Testis (tissue), 3 donors: Measurements from ENCODE around the gene BUD13. TPM values are rescaled to one million over a fixed set of nuclear protein-coding genes. Genes with fewer than 3 reads are reported as not detected.

Source experiments
- DNase-seq: peaks from one replicate; pipeline ENCODE4 v3.0.0-alpha.2; 2019
- H3K27ac ChIP-seq, 2 donors: fragments of 200-600 bp; sonication (generic); one replicate each; pipeline ENCODE4 v1.5.1; 2019
- H3K27me3 ChIP-seq: fragments of 200-600 bp; sonication (generic); one replicate; pipeline ENCODE4 v1.5.1; 2019
- H3K36me3 ChIP-seq: fragments of 200-600 bp; sonication (generic); one replicate; pipeline ENCODE4 v1.5.1; 2017; ENCODE audit warnings: low read depth; ENCODE audit errors: missing control alignments
- H3K4me1 ChIP-seq: fragments of 200-600 bp; sonication (generic); one replicate; pipeline ENCODE4 v1.5.1; 2019
- H3K4me3 ChIP-seq, 2 donors: fragments of 200-600 bp; sonication (generic); one replicate each; pipeline ENCODE4 v1.5.1; 2017 to 2019
- H3K9me3 ChIP-seq: fragments of 200-600 bp; sonication (generic); one replicate; pipeline ENCODE4 v1.5.1; 2017
- POLR2A ChIP-seq: fragments of 450-650 bp; IDR thresholded peaks from one replicate; pipeline ENCODE4 v1.6.1; 2017; ENCODE audit warnings: antibody characterized with exemption, mild to moderate bottlenecking, moderate library complexity
- WGBS, 2 donors: methylation state at CpG; one replicate each; pipeline ENCODE4 v1.1.5; 2018; 5-methylcytosine and 5-hydroxymethylcytosine counted together
- intact Hi-C: fragments of 100-400 bp; cut with DNase I; formaldehyde crosslinking; loops from one replicate; pipeline ENCODE4 v1.15.1; 2023; ENCODE audit warnings: low total_unique reads
- polyA plus RNA-seq: library from polyadenylated mRNA; stranded (reverse); fragments of 350-450 nt; fragmentation: Illumina TruSeq; extraction: RNeasy Lipid Tissue Mini Kit (QIAGEN cat#74804); gene quantifications from one replicate; pipeline ENCODE4 v1.2.3, GENCODE V29; 2014; ENCODE audit warnings: low read depth, low replicate concordance; ENCODE audit not compliant: insufficient read depth
- total RNA-seq, 2 donors: library from RNA; depleted of rRNA; stranded (reverse); fragments of >200 nt; gene quantifications; one replicate each; pipeline ENCODE4 v1.2.3, GENCODE V29; 2016
- TF ChIP-seq, protein P1 (sequence below), 3 experiments: fragments of 450-650 bp in 2 of 3; fragments of 200-600 bp in 1 of 3; sonication (generic) in 1 of 3; IDR thresholded peaks; one replicate each; pipeline ENCODE4 v1.5.1; 2016 to 2019; ENCODE audit warnings: antibody characterized with exemption in 3 of 3, mild to moderate bottlenecking in 2 of 3, moderate library complexity in 1 of 3

BUD13 gene
- total and polyA plus RNA-seq, 3 donors from 2014 or later, result 25.9 to 47.2 (median 32.0) TPM

- Histone ChIP-seq H3K27ac (no peak overlapping the region), H3K36me3 (no peaks in the 10 kb centered on the region), H3K27me3 (no peaks in the 10 kb centered on the region), H3K4me1 (no peaks in the 10 kb centered on the region), H3K4me3 (no peak overlapping the region), H3K9me3 (no peaks in the 10 kb centered on the region)
- no peak for DNase-seq
- intact Hi-C loops, result no loop called here
- 76 to 83% methylated on average over 8 of the region's 8 CpGs for WGBS, 2 donors
- TF ChIP-seq POLR2A, result no peak
- TF ChIP-seq, protein P1, sequence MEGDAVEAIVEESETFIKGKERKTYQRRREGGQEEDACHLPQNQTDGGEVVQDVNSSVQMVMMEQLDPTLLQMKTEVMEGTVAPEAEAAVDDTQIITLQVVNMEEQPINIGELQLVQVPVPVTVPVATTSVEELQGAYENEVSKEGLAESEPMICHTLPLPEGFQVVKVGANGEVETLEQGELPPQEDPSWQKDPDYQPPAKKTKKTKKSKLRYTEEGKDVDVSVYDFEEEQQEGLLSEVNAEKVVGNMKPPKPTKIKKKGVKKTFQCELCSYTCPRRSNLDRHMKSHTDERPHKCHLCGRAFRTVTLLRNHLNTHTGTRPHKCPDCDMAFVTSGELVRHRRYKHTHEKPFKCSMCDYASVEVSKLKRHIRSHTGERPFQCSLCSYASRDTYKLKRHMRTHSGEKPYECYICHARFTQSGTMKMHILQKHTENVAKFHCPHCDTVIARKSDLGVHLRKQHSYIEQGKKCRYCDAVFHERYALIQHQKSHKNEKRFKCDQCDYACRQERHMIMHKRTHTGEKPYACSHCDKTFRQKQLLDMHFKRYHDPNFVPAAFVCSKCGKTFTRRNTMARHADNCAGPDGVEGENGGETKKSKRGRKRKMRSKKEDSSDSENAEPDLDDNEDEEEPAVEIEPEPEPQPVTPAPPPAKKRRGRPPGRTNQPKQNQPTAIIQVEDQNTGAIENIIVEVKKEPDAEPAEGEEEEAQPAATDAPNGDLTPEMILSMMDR (IDR thresholded peaks at IDR 0.05), result no peak
These were observed 69.9 kb downstream of the BUD13 start for GRCh38 chr11:116702772-116703385.

DNA sequence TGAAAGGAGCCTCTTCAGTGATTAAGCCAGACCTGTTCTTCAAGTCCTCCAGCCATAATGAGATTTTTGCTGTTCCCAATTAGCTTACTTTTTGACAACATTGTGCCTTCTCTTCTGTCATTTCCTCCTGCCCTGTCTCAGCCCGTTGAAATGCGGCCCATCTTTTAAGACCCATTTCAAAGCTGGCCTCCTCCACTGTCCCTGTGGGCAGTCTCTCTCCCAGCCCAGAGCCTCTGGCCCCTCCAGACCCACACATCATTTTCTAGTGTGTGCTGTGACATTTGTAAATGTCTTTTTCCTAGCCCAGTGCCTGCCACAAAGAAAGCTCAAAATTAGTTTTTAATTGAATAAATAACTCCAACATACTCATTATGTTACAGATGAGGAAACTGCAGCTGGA lies 70.9 kb downstream of the BUD13 start:
- intact Hi-C loops, result no loop called here
- Histone ChIP-seq H3K4me3 (no peak overlapping the region), H3K9me3 (no peaks in the 10 kb centered on the region), H3K27me3 (no peaks in the 10 kb centered on the region), H3K36me3 (no peaks in the 10 kb centered on the region), H3K27ac (no peak overlapping the region), H3K4me1 (no peaks in the 10 kb centered on the region)
- no peak for DNase-seq
- TF ChIP-seq, protein P1 (IDR thresholded peaks at IDR 0.05), result no peak
- no peak for TF ChIP-seq POLR2A
- WGBS, 2 donors, result 85 to 87% methylated on average over 2 of the region's 2 CpGs

- intact Hi-C loops, result no loop called here
- H3K4me1 ChIP-seq, result no peaks in the 10 kb centered on the region
- 83 to 94% methylated on average over 2 to 7 of the region's 7 CpGs for WGBS, 2 donors
- H3K4me3 ChIP-seq, result no peak overlapping the region
- H3K9me3 ChIP-seq, result no peaks in the 10 kb centered on the region
- no peaks in the 10 kb centered on the region for H3K36me3 ChIP-seq
- TF ChIP-seq, protein P1 (IDR thresholded peaks at IDR 0.05), result no peak
- TF ChIP-seq POLR2A, result no peak
- H3K27ac ChIP-seq, result no peak overlapping the region
- H3K27me3 ChIP-seq, result no peaks in the 10 kb centered on the region
- DNase-seq, result no peak
These were observed 71.4 kb downstream of the BUD13 start for GRCh38 chr11:116701297-116701801.

- Histone ChIP-seq H3K4me1 (no peaks in the 10 kb centered on the region), H3K27me3 (no peaks in the 10 kb centered on the region), H3K27ac (no peak overlapping the region), H3K4me3 (no peak overlapping the region), H3K9me3 (no peaks in the 10 kb centered on the region), H3K36me3 (no peaks in the 10 kb centered on the region)
- intact Hi-C loops, result no loop called here
- WGBS, 2 donors, result 94 to 100% methylated on average over 1 to 6 of the region's 6 CpGs
- TF ChIP-seq POLR2A, result no peak
- TF ChIP-seq, protein P1 (IDR thresholded peaks at IDR 0.05), result no peak
- DNase-seq, result peak; percentile 1
These were observed 72.1 kb downstream of the BUD13 start for GRCh38 chr11:116700586-116701220.

Other genes starting within 250 kb of the BUD13 start
- 10 to 100 TPM; 44.4 to 68.0 TPM for gene ZPR1, start 15.0 kb upstream of the BUD13 start, total RNA-seq
- 138 TPM for gene ZPR1, start 15.0 kb upstream of the BUD13 start, polyA plus RNA-seq
- under 1 TPM in 1 of 2 donors, not detected in 1; 0.24 TPM for gene APOA5, start 18.9 kb upstream of the BUD13 start, total RNA-seq
- not detected for gene APOA5, start 18.9 kb upstream of the BUD13 start, polyA plus RNA-seq
- gene APOA4, start 50.3 kb upstream of the BUD13 start, total RNA-seq, result not detected
- not detected for gene APOA4, start 50.3 kb upstream of the BUD13 start, polyA plus RNA-seq
- under 1 TPM in 1 of 2 donors, not detected in 1; 0.81 TPM for gene APOC3, start 56.9 kb upstream of the BUD13 start, total RNA-seq
- gene APOC3, start 56.9 kb upstream of the BUD13 start, polyA plus RNA-seq, result 4.0 TPM
- 1,000 to 10,000 TPM; 2,156 to 2,741 TPM for gene APOA1, start 64.6 kb upstream of the BUD13 start, total RNA-seq
- 617 TPM for gene APOA1, start 64.6 kb upstream of the BUD13 start, polyA plus RNA-seq